ENCODE measurements around the gene ACAP1.

The ACAP1 gene

DNA sequence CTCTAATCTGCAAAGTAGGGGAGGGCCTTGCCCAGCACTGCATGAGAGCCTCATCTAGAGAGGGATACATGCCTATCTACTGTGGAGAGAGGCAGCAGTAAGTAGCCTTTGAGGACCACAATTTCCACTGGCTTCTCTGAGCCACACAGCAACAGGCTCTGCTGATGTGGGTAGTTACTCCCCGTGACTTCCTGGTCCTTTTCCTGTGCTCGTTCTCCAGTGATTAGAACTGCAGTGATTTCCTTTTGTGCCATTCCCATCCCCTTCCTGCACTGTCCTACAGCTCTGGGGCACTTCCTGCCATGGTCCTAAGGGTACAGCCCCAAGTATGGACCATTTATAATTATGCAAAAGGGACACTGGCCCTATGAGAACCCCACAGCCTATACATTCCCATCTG is 55.0 kb downstream of the ACAP1 start:
- DNase-seq, result no peak

DNA sequence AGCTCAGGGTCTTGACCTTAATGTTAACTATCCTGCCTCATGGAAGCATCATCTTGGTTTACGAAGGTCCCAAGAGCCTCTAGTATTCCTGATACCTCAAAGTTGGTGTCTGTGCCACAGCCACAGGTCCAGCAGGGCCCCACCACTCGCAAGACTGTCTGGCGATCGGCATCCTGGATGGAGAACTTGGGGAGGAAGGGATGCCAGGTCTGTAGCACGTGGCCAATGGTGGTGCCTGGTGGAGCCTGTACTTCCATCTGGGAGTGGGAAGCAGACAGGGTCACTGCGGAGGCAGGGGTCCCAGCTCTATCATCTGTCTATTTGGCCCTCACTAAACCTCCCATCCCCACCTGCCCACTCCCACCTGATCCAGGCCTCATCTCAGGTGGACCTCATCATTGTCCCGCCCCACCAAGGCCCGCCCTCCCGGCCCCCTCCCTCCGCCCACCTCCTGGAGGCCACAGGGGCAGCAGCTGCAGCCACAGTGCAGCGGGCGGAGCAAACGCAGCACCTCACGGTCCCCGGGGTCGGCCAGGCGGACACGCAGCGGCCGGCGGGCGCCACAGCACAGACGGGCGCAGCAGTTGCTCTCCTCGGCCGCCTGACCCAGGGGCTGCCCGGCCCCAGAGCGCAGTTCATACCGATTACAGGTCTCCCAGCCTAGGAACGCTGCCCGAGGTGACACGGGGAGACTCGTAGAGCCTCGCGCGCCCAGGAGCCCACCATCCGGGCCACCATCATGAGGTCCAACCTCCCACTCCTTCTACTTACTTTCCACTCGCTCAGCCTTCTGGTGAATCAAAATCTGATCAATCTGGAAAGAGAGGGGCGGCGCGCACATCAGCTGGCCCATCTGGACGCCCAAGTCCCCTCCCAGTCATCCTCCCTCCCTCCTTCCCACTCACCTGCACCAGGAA is 56.6 kb downstream of the ACAP1 start:
- DNase-seq, result no peak

DNA sequence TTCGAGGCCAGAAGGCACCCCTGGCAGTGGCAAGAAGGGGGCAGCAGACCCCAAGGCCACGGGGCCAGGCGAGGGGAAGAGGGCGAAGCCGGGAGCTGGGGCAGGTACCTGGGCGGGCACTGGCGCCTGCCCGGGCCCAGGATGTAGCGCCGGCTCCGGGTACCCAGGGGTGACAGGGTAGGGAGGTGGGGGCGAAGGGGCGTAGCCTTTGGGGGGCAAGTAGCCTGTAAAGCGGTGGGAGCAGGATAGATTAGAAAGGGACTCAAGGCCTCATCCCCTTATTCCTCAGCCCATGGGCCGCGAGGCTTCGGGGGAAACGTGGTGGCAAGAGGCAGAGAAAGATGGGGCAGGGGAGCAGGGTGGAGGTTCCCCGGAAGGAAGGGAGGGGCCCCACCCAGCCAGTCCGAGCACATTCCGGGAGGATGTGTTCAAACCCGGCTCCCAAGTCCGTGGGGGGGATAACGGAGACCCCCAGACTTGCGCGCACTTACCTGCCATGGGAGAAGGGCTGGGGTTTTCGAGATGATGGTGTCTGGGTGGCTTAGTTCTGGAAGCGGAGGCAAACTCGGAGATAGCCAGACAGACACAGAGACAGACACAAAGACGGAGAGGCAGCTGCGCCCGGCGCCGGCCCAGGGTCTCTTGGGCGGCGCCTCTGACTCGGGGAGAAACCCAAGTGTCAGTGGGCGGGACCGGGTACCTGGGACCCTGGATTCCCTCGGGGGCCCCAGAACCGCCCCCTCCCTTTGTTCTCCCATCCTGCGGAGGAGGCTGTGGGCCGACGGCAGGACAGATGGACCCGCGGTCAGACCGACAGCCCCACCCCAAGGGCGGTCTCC is 57.5 kb downstream of the ACAP1 start:
- DNase-seq, result peak; percentile 61 to 67

DNA sequence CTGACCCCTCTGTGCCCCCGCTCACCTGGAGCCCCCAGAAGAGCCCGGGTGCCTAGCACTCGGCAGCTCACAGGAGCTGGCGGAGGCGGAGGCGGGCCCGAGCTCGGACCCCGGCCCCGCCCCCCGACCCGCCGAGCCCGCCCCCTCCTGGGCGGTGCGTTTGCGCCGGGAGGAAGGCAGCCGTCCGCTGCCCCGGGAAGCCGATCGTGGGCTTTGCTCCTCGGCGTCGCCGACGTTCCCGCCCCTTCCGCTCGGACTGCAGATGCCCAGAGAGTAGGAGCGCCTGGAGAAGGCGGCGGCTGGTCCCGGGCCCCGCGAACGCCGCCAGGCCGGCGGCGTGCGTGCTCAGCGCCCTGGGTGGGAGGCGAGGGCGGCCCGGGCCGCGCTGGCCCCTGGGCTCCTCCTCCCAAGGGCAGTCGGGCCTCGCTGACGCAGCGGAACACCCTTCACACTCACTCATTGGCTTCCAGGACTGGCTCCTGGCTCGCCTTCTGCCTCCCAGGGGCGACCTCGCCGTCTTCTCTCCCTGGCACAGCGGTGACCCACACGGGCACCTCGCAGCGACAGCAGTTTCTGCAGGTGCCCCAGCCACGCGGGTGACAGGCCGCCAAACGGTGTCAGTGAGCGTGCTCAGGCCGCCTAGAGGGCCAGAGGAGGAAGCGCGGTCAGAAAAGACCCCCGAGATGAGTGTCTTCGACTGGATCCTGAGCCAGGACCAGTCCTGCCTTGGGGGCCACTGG is 58.3 kb downstream of the ACAP1 start, which contains the start of gene PLSCR3:
TSS of gene PLSCR3 (minus strand) at position 74 of the 740 bp plus-strand sequence. CDS start 415 bp downstream, outside the sequence.
- peak; percentile 87 to 89 for DNase-seq

DNA sequence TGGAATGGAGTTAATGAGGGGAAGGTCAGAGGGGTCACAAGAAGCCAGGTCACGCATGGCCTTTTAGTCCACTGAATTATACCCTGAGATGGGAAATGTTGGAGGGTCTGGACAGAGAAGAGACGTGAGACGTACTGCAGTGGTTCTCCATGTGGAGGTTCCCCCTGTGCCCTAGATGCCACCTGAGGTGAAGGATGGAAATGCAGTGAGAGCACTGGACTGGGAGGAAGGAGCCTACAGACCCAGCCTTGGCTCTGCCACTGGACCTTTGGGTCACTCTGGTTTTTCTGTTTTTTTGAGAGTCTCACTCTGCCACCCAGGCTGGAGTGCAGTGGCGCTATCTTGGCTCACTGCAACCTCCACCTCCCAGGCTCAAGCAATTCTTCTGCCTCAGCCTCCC is 59.8 kb downstream of the ACAP1 start:
- DNase-seq, result no peak

DNA sequence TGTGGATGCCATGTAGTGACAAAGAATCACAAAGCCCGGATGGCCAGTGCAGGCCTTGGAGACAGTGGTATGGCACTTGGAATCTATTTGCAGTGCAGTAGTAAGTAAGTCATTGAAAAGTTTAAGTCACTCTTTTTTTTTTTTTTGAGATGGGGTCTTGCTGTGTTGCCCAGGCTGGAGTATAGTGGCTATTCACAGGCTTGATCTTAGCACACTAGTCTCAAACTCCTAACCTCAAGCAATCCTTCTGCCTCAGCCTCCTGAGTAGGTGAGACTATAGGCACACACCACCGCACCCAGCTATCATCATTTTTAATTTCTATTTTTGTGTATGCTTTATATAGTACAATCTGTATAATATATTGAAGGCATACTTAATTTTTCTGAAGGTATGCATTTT is 62.3 kb downstream of the ACAP1 start:
- no peak for DNase-seq

All from activated CD4-positive, alpha-beta T cell treated with anti-CD3 and anti-CD28 coated beads, Interleukin-2, amount 50 U/mL, for 48 hours (primary cell).